Fibroblast of lung (primary cell): ENCODE results near the gene TAB3.

Experiments used
- CTCF ChIP-seq, 2 donors: IDR thresholded peaks in 1 of 2; conservative IDR thresholded peaks in 1 of 2; 1 replicate in 1 of 2; 2 replicates in 1 of 2; pipeline ENCODE4 v1.5.1; 2011 to 2012; ENCODE audit warnings: low read length in 2 of 2, control low read depth in 1 of 2, inconsistent platforms in 1 of 2, low read depth in 1 of 2, mild to moderate bottlenecking in 1 of 2
- EZH2 ChIP-seq: IDR thresholded peaks from 2 replicates; pipeline ENCODE4 v1.5.1; 2012; ENCODE audit warnings: low read length, control low read depth, mild to moderate bottlenecking; ENCODE audit errors: missing control alignments

- TF ChIP-seq CTCF (conservative IDR thresholded peaks at IDR 0.05 in 1 of 2, IDR thresholded peaks at IDR 0.05 in 1 of 2; ENCODE audit: low read depth in 1 of 2, low read length in 2 of 2) (no peak), EZH2 (no peak)
Measured at GRCh38 chrX:30786374-30786773, 102.7 kb downstream of the TAB3 start.
